SH-SY5Y (cell line): Measurements from ENCODE around the gene OR1L1.

Experiments
- GATA2 ChIP-seq: IDR thresholded peaks from 2 replicates; pipeline ENCODE4 v1.6.1; 2011; ENCODE audit warnings: mild to moderate bottlenecking, low read depth, low read length
- GATA3 ChIP-seq: IDR thresholded peaks from 2 replicates; pipeline ENCODE4 v1.6.1; 2011; ENCODE audit warnings: low read depth, mild to moderate bottlenecking, low read length, moderate library complexity

- TF ChIP-seq GATA3 (no peak), GATA2 (no peak)
Observed at GRCh38 chr9:122642226-122642625, 19.3 kb upstream of the OR1L1 start.
